ENCODE data around the gene NOB1. TPM values are rescaled to one million over a fixed set of nuclear protein-coding genes. Genes with fewer than 3 reads are reported as not detected.
"Not testable (repeated sequence)": the region's sequence is repeated elsewhere in the genome, so short reads cannot be mapped to it uniquely, and the experiment has no call there.

NOB1 gene
- 17.2 TPM for total RNA-seq

- H3K27ac ChIP-seq (ENCODE audit: low read depth, low read length), result no peak within 1 kb of the TSS
- peak within 1 kb of the TSS; percentile 82 to 100 (median 92) for H3K4me3 ChIP-seq (ENCODE audit: low read length in 3 of 3)
- no peaks in the 10 kb centered on the region for H3K27me3 ChIP-seq (ENCODE audit: control insufficient read depth in 3 of 3, insufficient read depth in 3 of 3, low read length in 3 of 3)
- peaks cover 4 to 17% (median 16%) of the 10 kb centered on the region in 3 donors for H3K4me1 ChIP-seq (ENCODE audit: control insufficient read depth in 3 of 3, insufficient read depth in 3 of 3, low read length in 3 of 3)
- H3K9me3 ChIP-seq (ENCODE audit: control insufficient read depth in 3 of 3, low read length in 3 of 3), result no peaks in the 10 kb centered on the region
- H3K36me3 ChIP-seq (ENCODE audit: control insufficient read depth in 3 of 3, insufficient read depth in 3 of 3, low read length in 3 of 3), result peaks cover 4 to 17% (median 11%) of the 10 kb centered on the region in 3 donors
- peak within 1 kb of the TSS; percentile 87 to 95 (median 88) for H3K9ac ChIP-seq (ENCODE audit: low read depth in 1 of 3, low read length in 3 of 3)
These were observed at the start of gene NOB1 for GRCh38 chr16:69754469-69755310. Gene NOB1, minus strand, starts transcription at chr16:69754926. Its CDS starts 16 bp downstream, at chr16:69754910.

GRCh38 chr16:69804297-69804696, 49.6 kb upstream of the NOB1 start:
- no peaks in the 10 kb centered on the region for H3K27me3 ChIP-seq (ENCODE audit: control insufficient read depth in 3 of 3, insufficient read depth in 3 of 3, low read length in 3 of 3)
- H3K4me1 ChIP-seq (ENCODE audit: control insufficient read depth in 3 of 3, insufficient read depth in 3 of 3, low read length in 3 of 3), result no peaks in the 10 kb centered on the region
- no peak overlapping the region for H3K27ac ChIP-seq (ENCODE audit: low read depth, low read length)
- peaks cover 4 to 10% (median 7%) of the 10 kb centered on the region in 3 donors for H3K36me3 ChIP-seq (ENCODE audit: control insufficient read depth in 3 of 3, insufficient read depth in 3 of 3, low read length in 3 of 3)
- H3K4me3 ChIP-seq (ENCODE audit: low read length in 3 of 3), result no peak overlapping the region
- H3K9me3 ChIP-seq (ENCODE audit: control insufficient read depth in 3 of 3, low read length in 3 of 3), result no peaks in the 10 kb centered on the region
- no peak overlapping the region for H3K9ac ChIP-seq (ENCODE audit: low read depth in 1 of 3, low read length in 3 of 3)

GRCh38 chr16:69799611-69800031, 44.9 kb upstream of the NOB1 start:
- Histone ChIP-seq H3K36me3 (ENCODE audit: control insufficient read depth in 3 of 3, insufficient read depth in 3 of 3, low read length in 3 of 3) (peaks cover 7 to 15% (median 10%) of the 10 kb centered on the region in 3 donors), H3K4me3 (ENCODE audit: low read length in 3 of 3) (no peak overlapping the region), H3K9ac (ENCODE audit: low read depth in 1 of 3, low read length in 3 of 3) (no peak overlapping the region), H3K27ac (ENCODE audit: low read depth, low read length) (no peak overlapping the region), H3K4me1 (ENCODE audit: control insufficient read depth in 3 of 3, insufficient read depth in 3 of 3, low read length in 3 of 3) (peaks cover 3 to 5% (median 3%) of the 10 kb centered on the region in 3 donors), H3K27me3 (ENCODE audit: control insufficient read depth in 3 of 3, insufficient read depth in 3 of 3, low read length in 3 of 3) (no peaks in the 10 kb centered on the region), H3K9me3 (ENCODE audit: control insufficient read depth in 3 of 3, low read length in 3 of 3) (no peaks in the 10 kb centered on the region)

- H3K27ac ChIP-seq (ENCODE audit: low read depth, low read length), result no peak overlapping the region
- H3K4me3 ChIP-seq (ENCODE audit: low read length in 3 of 3), result no peak overlapping the region
- no peak overlapping the region for H3K9ac ChIP-seq (ENCODE audit: low read depth in 1 of 3, low read length in 3 of 3)
- no peaks in the 10 kb centered on the region for H3K9me3 ChIP-seq (ENCODE audit: control insufficient read depth in 3 of 3, low read length in 3 of 3)
- H3K36me3 ChIP-seq (ENCODE audit: control insufficient read depth in 3 of 3, insufficient read depth in 3 of 3, low read length in 3 of 3), result peaks cover 7 to 12% (median 10%) of the 10 kb centered on the region in 3 donors
- no peaks in the 10 kb centered on the region for H3K27me3 ChIP-seq (ENCODE audit: control insufficient read depth in 3 of 3, insufficient read depth in 3 of 3, low read length in 3 of 3)
- peaks cover 3 to 5% (median 3%) of the 10 kb centered on the region in 3 donors for H3K4me1 ChIP-seq (ENCODE audit: control insufficient read depth in 3 of 3, insufficient read depth in 3 of 3, low read length in 3 of 3)
These were observed 43.7 kb upstream of the NOB1 start for GRCh38 chr16:69798466-69798865.

GRCh38 chr16:69796285-69797118, 41.8 kb upstream of the NOB1 start:
- Histone ChIP-seq H3K9ac (ENCODE audit: low read depth in 1 of 3, low read length in 3 of 3) (peak overlapping the region in 1 of 3 donors; percentile 6), H3K27ac (ENCODE audit: low read depth, low read length) (no peak overlapping the region), H3K4me3 (ENCODE audit: low read length in 3 of 3) (peak overlapping the region in 2 of 3 donors; percentile 39 to 54), H3K36me3 (ENCODE audit: control insufficient read depth in 3 of 3, insufficient read depth in 3 of 3, low read length in 3 of 3) (peaks cover 7 to 13% (median 8%) of the 10 kb centered on the region in 3 donors), H3K4me1 (ENCODE audit: control insufficient read depth in 3 of 3, insufficient read depth in 3 of 3, low read length in 3 of 3) (peaks cover 3 to 5% (median 3%) of the 10 kb centered on the region in 3 donors), H3K27me3 (ENCODE audit: control insufficient read depth in 3 of 3, insufficient read depth in 3 of 3, low read length in 3 of 3) (no peaks in the 10 kb centered on the region), H3K9me3 (ENCODE audit: control insufficient read depth in 3 of 3, low read length in 3 of 3) (no peaks in the 10 kb centered on the region)

GRCh38 chr16:69794486-69794885, 39.8 kb upstream of the NOB1 start:
- no peak overlapping the region for H3K4me3 ChIP-seq (ENCODE audit: low read length in 3 of 3)
- peaks cover 5 to 7% (median 6%) of the 10 kb centered on the region in 3 donors for H3K36me3 ChIP-seq (ENCODE audit: control insufficient read depth in 3 of 3, insufficient read depth in 3 of 3, low read length in 3 of 3)
- no peaks in the 10 kb centered on the region for H3K9me3 ChIP-seq (ENCODE audit: control insufficient read depth in 3 of 3, low read length in 3 of 3)
- no peak overlapping the region for H3K9ac ChIP-seq (ENCODE audit: low read depth in 1 of 3, low read length in 3 of 3)
- H3K4me1 ChIP-seq (ENCODE audit: control insufficient read depth in 3 of 3, insufficient read depth in 3 of 3, low read length in 3 of 3), result peaks cover 3 to 5% (median 3%) of the 10 kb centered on the region in 3 donors
- no peak overlapping the region for H3K27ac ChIP-seq (ENCODE audit: low read depth, low read length)
- no peaks in the 10 kb centered on the region for H3K27me3 ChIP-seq (ENCODE audit: control insufficient read depth in 3 of 3, insufficient read depth in 3 of 3, low read length in 3 of 3)

- no peak overlapping the region for H3K27ac ChIP-seq (ENCODE audit: low read depth, low read length)
- no peak overlapping the region for H3K4me3 ChIP-seq (ENCODE audit: low read length in 3 of 3)
- no peaks in the 10 kb centered on the region for H3K9me3 ChIP-seq (ENCODE audit: control insufficient read depth in 3 of 3, low read length in 3 of 3)
- peaks cover 3 to 5% (median 3%) of the 10 kb centered on the region in 3 donors for H3K4me1 ChIP-seq (ENCODE audit: control insufficient read depth in 3 of 3, insufficient read depth in 3 of 3, low read length in 3 of 3)
- peaks cover 0 to 3% (median 2%) of the 10 kb centered on the region in 3 donors for H3K36me3 ChIP-seq (ENCODE audit: control insufficient read depth in 3 of 3, insufficient read depth in 3 of 3, low read length in 3 of 3)
- no peaks in the 10 kb centered on the region for H3K27me3 ChIP-seq (ENCODE audit: control insufficient read depth in 3 of 3, insufficient read depth in 3 of 3, low read length in 3 of 3)
- no peak overlapping the region for H3K9ac ChIP-seq (ENCODE audit: low read depth in 1 of 3, low read length in 3 of 3)
These were observed 38.8 kb upstream of the NOB1 start for GRCh38 chr16:69793526-69793925.

GRCh38 chr16:69791391-69791847, 36.7 kb upstream of the NOB1 start:
- peaks cover 12 to 18% (median 15%) of the 10 kb centered on the region in 3 donors for H3K36me3 ChIP-seq (ENCODE audit: control insufficient read depth in 3 of 3, insufficient read depth in 3 of 3, low read length in 3 of 3)
- H3K9ac ChIP-seq (ENCODE audit: low read depth in 1 of 3, low read length in 3 of 3); H3K27me3 ChIP-seq (ENCODE audit: control insufficient read depth in 3 of 3, insufficient read depth in 3 of 3, low read length in 3 of 3); H3K4me3 ChIP-seq (ENCODE audit: low read length in 3 of 3); H3K9me3 ChIP-seq (ENCODE audit: control insufficient read depth in 3 of 3, low read length in 3 of 3); H3K27ac ChIP-seq (ENCODE audit: low read depth, low read length); H3K4me1 ChIP-seq (ENCODE audit: control insufficient read depth in 3 of 3, insufficient read depth in 3 of 3, low read length in 3 of 3): not testable (repeated sequence)

- peaks cover 12 to 18% (median 15%) of the 10 kb centered on the region in 3 donors for H3K36me3 ChIP-seq (ENCODE audit: control insufficient read depth in 3 of 3, insufficient read depth in 3 of 3, low read length in 3 of 3)
- no peak overlapping the region for H3K9ac ChIP-seq (ENCODE audit: low read depth in 1 of 3, low read length in 3 of 3)
These were observed 33.2 kb upstream of the NOB1 start for GRCh38 chr16:69787883-69788282.

More at GRCh38 chr16:69787883-69788282, 33.2 kb upstream of the NOB1 start:
- H3K27ac ChIP-seq (ENCODE audit: low read depth, low read length), result no peak overlapping the region
- H3K4me3 ChIP-seq (ENCODE audit: low read length in 3 of 3), result no peak overlapping the region
- H3K4me1 ChIP-seq (ENCODE audit: control insufficient read depth in 3 of 3, insufficient read depth in 3 of 3, low read length in 3 of 3), result no peaks in the 10 kb centered on the region
- no peaks in the 10 kb centered on the region for H3K9me3 ChIP-seq (ENCODE audit: control insufficient read depth in 3 of 3, low read length in 3 of 3)
- no peaks in the 10 kb centered on the region for H3K27me3 ChIP-seq (ENCODE audit: control insufficient read depth in 3 of 3, insufficient read depth in 3 of 3, low read length in 3 of 3)

Measured in skeletal muscle tissue (tissue), 4 donors.